ENCODE data around the gene RCHY1. TPM values are rescaled to one million over a fixed set of nuclear protein-coding genes. Genes with fewer than 3 reads are reported as not detected.

RCHY1 gene
- total RNA-seq, 1 donor from 2014 or later = 39.5 TPM

DNA sequence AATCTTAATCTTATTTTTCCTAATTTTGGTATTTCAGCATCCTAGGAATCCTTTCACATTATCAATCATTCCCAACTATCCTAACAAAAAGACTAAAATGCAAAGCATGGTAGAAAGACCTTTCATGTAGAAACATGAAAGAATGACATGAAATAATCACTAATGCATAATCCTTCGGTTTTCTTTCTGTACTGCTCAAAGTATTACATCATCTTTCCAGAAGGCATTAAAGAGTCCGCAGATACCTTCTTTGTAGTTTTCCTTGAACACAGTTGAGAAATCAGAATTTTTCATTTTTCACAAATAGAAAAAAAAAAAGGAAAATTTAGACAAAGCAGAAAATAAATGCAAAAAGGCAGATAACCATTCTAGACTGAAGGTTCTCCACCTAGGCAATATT lies 11.5 kb downstream of the RCHY1 start:
- Mint-ChIP-seq H3K4me3 (ENCODE audit: low read depth) (no peak overlapping the region), H3K36me3 (ENCODE audit: insufficient read depth) (peaks cover 41% of the 10 kb centered on the region)

DNA sequence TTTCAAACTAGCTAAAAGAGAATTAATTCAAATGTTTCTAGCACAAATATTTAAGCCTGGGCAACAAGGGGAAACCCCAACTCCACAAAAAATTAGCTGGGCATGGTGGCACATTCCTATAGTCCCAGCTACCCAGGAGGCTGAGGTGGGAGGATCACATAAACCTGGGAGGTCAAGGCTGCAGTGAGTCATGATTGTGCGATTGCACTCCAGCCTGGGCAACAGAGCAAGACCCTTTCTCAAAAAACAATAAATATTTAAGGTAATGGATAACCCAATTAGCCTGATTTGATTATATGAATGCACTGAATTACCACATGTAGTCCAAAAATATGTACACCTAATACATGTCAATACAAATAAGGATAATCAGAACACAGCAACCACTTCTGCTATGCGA lies 14.3 kb downstream of the RCHY1 start:
- Mint-ChIP-seq H3K4me1 (ENCODE audit: low read depth) (peaks cover 2% of the 10 kb centered on the region), H3K36me3 (ENCODE audit: insufficient read depth) (peaks cover 38% of the 10 kb centered on the region), H3K9me3 (ENCODE audit: low read depth) (peaks cover 19% of the 10 kb centered on the region), H3K4me3 (ENCODE audit: low read depth) (no peak overlapping the region), H3K27ac (no peak overlapping the region), H3K27me3 (no peaks in the 10 kb centered on the region)
- TF ChIP-seq, protein P1, sequence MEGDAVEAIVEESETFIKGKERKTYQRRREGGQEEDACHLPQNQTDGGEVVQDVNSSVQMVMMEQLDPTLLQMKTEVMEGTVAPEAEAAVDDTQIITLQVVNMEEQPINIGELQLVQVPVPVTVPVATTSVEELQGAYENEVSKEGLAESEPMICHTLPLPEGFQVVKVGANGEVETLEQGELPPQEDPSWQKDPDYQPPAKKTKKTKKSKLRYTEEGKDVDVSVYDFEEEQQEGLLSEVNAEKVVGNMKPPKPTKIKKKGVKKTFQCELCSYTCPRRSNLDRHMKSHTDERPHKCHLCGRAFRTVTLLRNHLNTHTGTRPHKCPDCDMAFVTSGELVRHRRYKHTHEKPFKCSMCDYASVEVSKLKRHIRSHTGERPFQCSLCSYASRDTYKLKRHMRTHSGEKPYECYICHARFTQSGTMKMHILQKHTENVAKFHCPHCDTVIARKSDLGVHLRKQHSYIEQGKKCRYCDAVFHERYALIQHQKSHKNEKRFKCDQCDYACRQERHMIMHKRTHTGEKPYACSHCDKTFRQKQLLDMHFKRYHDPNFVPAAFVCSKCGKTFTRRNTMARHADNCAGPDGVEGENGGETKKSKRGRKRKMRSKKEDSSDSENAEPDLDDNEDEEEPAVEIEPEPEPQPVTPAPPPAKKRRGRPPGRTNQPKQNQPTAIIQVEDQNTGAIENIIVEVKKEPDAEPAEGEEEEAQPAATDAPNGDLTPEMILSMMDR (IDR thresholded peaks at IDR 0.05; ENCODE audit: unreplicated experiment) = no peak
- DNase-seq (ENCODE audit: low spot score, unreplicated experiment) = no peak

More for the DNA sequence above, 11.5 kb downstream of the RCHY1 start:
- no peak for DNase-seq (ENCODE audit: low spot score, unreplicated experiment)
- H3K27me3 Mint-ChIP-seq = no peaks in the 10 kb centered on the region
- H3K9me3 Mint-ChIP-seq (ENCODE audit: low read depth) = peaks cover 19% of the 10 kb centered on the region
- H3K4me1 Mint-ChIP-seq (ENCODE audit: low read depth) = peaks cover 20% of the 10 kb centered on the region
- H3K27ac Mint-ChIP-seq = no peak overlapping the region
- TF ChIP-seq, protein P1 (IDR thresholded peaks at IDR 0.05; ENCODE audit: unreplicated experiment) = no peak

DNA sequence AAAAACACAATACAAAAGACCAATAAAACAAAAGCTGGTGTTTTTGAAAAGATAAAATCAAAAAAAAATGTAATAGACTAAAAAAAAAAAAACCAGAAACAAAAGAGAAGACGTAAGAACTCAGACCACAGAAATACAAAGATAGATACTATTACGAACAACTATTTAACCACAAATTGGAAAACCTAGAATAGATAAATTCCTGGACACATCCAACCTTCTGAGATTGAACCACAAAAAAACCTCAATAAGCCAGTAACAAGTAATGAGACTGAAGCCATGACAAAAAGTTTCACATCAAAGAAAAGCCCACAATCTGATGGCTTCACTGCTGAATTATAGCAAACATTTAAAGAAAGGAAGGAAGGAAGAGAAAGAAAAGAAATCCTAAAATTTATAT lies 16.2 kb downstream of the RCHY1 start:
- Mint-ChIP-seq H3K27ac (no peak overlapping the region), H3K27me3 (no peaks in the 10 kb centered on the region), H3K4me1 (ENCODE audit: low read depth) (no peaks in the 10 kb centered on the region), H3K9me3 (ENCODE audit: low read depth) (peaks cover 19% of the 10 kb centered on the region), H3K4me3 (ENCODE audit: low read depth) (no peak overlapping the region), H3K36me3 (ENCODE audit: insufficient read depth) (peaks cover 36% of the 10 kb centered on the region)
- DNase-seq (ENCODE audit: low spot score, unreplicated experiment) = no peak
- TF ChIP-seq, protein P1 (IDR thresholded peaks at IDR 0.05; ENCODE audit: unreplicated experiment) = no peak

DNA sequence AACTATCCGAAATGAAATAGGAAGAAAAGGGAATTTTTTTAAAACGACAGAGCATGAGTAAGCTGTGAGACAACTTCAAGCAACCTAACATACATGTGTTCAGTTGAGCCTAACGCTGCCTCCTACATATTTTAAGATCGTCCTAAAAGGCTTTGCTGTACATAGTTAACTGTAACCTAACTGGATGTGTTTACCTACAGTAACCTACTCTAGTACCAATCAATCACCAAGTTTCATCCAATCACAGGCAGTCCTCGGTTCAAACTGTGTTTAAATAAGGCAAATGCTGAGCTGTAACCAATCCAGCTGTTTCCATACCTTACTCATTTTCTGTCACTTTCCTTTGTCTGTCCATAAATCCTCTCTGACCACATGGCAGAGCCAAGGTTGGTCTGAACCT lies 17.1 kb downstream of the RCHY1 start:
- TF ChIP-seq, protein P1 (IDR thresholded peaks at IDR 0.05; ENCODE audit: unreplicated experiment) = no peak
- peaks cover 32% of the 10 kb centered on the region for H3K36me3 Mint-ChIP-seq (ENCODE audit: insufficient read depth)
- DNase-seq (ENCODE audit: low spot score, unreplicated experiment) = no peak
- no peaks in the 10 kb centered on the region for H3K27me3 Mint-ChIP-seq
- H3K4me1 Mint-ChIP-seq (ENCODE audit: low read depth) = no peaks in the 10 kb centered on the region
- H3K27ac Mint-ChIP-seq = no peak overlapping the region
- peaks cover 19% of the 10 kb centered on the region for H3K9me3 Mint-ChIP-seq (ENCODE audit: low read depth)
- H3K4me3 Mint-ChIP-seq (ENCODE audit: low read depth) = no peak overlapping the region

DNA sequence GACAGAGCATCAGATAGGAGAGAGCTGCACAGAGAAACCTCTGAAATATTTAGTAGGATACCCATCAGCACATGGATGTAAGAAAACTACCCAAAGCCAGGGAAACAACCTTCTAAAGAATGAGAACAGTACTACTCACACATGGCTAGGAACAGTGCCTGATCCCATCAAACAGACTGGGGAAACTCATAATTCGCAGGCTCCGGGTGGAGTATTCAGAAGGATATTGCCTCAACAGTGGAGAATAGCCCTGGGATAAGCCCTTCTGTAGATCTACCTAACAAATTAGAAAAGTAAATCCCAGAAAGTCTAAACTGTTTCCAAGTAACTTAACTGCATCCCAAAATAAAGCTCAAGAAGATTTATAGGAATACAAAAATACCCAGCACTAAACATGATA lies 17.8 kb downstream of the RCHY1 start:
- DNase-seq (ENCODE audit: low spot score, unreplicated experiment) = no peak
- H3K9me3 Mint-ChIP-seq (ENCODE audit: low read depth) = peaks cover 19% of the 10 kb centered on the region
- no peaks in the 10 kb centered on the region for H3K4me1 Mint-ChIP-seq (ENCODE audit: low read depth)
- H3K27ac Mint-ChIP-seq = no peak overlapping the region
- no peak overlapping the region for H3K4me3 Mint-ChIP-seq (ENCODE audit: low read depth)
- TF ChIP-seq, protein P1 (IDR thresholded peaks at IDR 0.05; ENCODE audit: unreplicated experiment) = no peak
- peaks cover 34% of the 10 kb centered on the region for H3K36me3 Mint-ChIP-seq (ENCODE audit: insufficient read depth)
- H3K27me3 Mint-ChIP-seq = no peaks in the 10 kb centered on the region
